ENCODE measurements around the gene ARHGEF28.

Gene ARHGEF28

DNA sequence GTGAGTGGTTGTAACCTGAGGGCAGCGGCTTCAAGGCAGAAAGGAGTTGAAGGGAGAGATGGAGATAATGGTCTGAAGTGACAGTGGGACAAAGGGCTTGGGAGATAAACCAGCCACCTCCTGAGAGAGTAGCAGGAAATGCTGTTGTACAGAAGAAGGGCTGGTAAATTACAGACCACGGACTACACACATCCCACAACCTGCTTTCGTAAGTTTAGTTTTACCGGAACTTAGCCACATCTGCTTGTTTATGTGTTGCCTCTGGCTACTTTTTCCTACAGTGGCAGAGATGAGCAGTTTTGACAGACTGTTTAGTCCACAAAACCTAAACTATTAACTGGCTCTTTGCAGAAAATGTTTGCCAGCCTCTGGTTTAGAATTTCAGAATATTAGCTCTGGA lies 269.5 kb downstream of the ARHGEF28 start:
- in situ Hi-C loops (cut with MboI; ENCODE audit: low sequenced_read_pairs), result loop anchor here (10.0 kb wide), 1 partner anchor 759 kb away; no protein-coding TSS in a partner anchor

DNA sequence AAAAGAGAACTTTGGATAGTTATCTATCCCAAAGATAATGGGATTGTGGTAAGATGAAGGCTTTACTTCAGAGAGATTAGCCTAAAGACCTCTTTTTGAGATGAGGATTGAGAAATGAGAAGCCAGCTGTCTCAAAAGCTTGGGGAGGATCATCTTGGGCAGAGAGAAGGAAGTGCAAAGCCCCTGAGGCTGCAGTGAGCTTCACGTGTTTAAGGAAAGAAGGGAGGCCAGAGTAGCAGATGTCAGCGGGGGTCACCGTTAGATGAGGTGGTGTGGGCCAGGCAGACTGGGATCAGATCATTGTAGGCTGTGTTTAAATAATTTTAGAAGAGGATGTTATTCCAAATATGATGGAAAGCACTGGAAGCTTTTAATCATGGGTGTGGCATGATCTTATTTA lies 270.1 kb downstream of the ARHGEF28 start:
- in situ Hi-C loops (cut with MboI; ENCODE audit: low sequenced_read_pairs), result loop anchor here (10.0 kb wide), 1 partner anchor 759 kb away; no protein-coding TSS in a partner anchor

DNA sequence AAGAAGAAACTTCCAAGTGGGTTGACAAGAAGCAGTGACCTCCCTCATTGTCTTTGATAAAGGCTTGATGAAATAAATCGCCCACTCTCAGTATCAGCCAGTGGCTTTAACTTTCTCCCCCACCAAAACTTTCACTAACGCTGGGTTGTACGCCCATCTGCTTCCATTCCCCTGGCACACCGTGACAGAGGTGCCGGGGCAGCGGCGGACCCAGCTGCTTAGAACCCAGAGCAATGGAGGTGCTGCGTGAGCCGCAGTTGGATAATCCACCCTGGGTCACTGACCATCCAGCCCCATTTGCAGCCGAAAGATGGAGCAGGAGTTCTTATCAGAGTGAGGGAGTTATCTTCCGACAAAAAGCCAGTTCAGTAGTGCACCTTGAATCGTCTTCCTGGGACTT lies 270.7 kb downstream of the ARHGEF28 start:
- in situ Hi-C loops (cut with MboI; ENCODE audit: low sequenced_read_pairs), result loop anchor here (10.0 kb wide), 1 partner anchor 758 kb away; no protein-coding TSS in a partner anchor

- in situ Hi-C loops (cut with MboI; ENCODE audit: low sequenced_read_pairs), result loop anchor here (10.0 kb wide), 1 partner anchor 757 kb away; no protein-coding TSS in a partner anchor
These were observed 271.9 kb downstream of the ARHGEF28 start for GRCh38 chr5:73897893-73898292.

DNA sequence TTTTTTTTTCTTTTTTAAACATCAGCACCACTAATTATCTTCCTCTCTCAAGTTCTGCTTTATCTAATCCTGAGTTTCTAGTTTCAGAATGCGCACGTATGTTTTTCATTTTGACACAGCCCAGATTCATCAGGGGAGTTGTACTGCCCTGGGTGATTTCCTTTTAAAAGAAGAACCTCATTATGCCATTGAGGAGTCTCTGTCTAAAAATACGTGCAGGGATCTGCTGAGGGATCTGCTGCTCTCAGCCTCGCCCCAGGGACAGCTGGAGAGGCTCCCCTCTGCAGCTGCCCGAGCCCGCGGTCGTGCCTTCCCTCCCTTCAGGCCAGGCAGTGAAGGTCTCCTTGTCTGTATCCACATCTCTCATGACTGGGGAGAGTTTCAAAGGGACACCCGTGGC lies 273.1 kb downstream of the ARHGEF28 start:
- in situ Hi-C loops (cut with MboI; ENCODE audit: low sequenced_read_pairs), result loop anchor here (10.0 kb wide), 1 partner anchor 756 kb away; no protein-coding TSS in a partner anchor

DNA sequence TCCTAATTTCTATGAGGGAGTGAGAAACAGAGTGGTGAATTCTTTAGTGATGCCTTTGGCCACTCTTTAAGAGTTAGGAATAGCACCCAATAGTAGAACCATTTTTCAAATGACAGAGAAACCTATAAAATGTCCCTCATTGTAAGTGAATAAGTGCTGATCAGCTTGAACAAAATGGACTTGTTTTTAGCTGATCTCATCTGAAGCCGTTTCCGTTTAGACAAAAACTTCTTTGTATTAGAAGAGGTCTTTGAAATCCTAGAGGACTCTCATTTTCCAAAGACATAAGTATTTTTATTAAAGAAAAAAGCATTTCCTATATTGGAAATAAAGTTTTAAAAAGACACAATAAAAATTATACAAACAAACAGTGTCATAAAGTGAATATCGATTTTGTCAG lies 273.9 kb downstream of the ARHGEF28 start:
- in situ Hi-C loops (cut with MboI; ENCODE audit: low sequenced_read_pairs), result loop anchor here (10.0 kb wide), 1 partner anchor 755 kb away; no protein-coding TSS in a partner anchor

- in situ Hi-C loops (cut with MboI; ENCODE audit: low sequenced_read_pairs), result no loop called here
These were observed 274.6 kb downstream of the ARHGEF28 start for GRCh38 chr5:73900566-73900965.

DNA sequence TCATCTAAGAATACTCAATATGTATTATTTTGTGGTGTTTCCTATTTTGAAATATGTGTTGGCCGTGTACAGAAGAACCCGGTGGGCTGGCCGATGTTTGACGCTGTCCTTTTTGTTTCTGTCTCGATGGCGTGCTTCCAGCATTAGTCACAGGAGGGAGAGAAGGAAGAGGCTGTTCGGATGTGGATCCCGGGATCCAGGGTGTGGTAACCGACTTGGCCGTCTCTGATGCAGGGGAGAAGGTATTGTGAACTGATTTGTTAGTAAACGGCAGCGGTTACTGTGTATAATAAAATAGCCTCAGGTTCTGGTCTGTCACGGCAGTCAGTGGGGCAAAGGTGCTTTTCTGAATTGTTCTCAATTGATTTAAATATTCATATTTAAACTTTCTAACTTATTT lies 275.0 kb downstream of the ARHGEF28 start:
- in situ Hi-C loops (cut with MboI; ENCODE audit: low sequenced_read_pairs), result no loop called here

DNA sequence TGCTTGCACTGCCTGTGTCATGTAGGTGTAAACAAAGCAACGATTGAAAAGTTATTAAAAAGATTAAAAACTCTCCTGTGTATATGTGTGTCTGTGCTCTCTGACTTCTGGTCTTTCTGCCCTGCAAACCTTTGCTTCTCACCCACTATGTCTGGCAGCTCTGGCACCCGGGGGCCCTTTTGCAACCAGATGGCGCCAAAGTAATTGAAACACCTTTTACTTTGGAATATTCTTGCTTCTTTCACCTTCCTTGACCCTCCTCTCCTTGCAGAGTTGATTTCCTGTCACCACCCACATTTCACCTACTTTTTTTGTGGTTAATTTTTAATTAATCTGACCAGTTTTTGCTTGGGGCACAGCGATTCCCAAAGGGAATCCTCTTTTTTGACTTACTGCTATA lies 275.5 kb downstream of the ARHGEF28 start:
- in situ Hi-C loops (cut with MboI; ENCODE audit: low sequenced_read_pairs), result no loop called here

DNA sequence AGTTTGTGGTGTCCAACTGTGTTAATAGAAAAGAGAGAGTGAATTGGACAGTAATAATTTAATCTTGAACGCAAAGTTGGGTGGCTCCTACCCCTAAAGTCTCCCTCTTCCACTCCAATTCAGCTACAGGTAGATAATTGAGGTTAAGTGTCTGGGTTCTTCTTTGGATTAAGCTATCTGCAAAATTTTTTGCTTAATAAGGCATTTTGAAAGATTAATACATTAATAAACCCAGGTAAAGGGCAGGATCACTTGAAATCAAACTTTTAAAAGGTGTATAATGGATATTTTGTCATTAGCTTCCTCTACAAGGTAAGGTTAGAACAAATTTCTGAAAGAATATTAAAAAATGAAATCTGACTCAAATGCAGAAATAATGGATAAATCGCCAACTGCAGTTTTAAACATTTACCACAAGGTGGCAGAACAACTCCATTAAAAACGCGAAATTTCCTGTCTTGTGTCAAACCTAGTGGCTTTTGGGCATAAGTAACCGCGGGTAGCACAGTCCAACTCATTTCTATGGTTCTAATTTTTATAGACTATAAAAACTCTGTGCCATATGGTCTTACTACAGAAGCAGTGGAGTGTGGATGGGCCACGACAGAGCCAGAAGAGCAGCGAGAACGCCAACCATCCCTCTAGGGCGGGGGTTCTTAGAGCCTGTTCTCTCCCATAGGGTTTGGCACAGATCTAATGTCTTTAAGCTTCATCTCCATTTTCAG lies 276.5 kb downstream of the ARHGEF28 start:
- in situ Hi-C loops (cut with MboI; ENCODE audit: low sequenced_read_pairs), result no loop called here

DNA sequence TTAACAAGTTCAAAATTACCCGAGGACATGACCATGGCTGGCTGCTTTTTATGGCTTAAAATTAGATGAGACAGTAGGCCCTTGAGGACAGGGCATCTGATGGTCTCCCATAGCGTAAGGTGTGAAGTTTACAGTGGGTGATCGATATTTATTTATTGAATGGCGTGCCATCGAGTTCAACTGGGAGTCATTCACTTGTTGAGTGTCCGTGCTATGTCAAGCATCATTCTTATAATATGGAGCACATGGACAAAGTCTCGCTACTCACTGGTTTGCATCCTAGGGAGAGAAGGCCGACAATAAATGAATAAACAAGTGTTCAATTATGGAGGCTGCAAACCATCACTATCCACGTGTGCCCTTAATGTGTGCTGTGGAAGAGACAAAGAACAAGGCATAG lies 277.2 kb downstream of the ARHGEF28 start:
- in situ Hi-C loops (cut with MboI; ENCODE audit: low sequenced_read_pairs), result no loop called here

GRCh38 chr5:73906277-73906676 lies 280.3 kb downstream of the ARHGEF28 start:
- in situ Hi-C loops (cut with MboI; ENCODE audit: low sequenced_read_pairs), result no loop called here

DNA sequence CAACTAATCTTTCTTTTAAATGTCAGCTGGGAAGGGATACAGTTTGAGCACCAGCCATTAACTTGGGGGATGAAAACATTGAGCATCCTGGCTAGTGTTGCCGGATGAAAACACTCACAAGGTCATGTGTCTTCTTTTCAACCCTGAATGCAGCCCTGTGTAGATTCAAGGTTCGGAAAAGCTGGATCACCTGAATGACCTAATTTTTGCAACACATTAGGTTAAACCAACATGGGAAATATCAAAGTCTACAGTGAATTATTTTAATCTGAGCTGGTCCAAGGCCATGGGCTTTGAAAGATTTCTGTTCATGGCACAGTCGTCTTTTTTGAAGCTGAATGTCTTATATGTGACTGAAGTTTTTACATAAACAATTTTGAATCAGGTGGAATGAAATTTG lies 281.2 kb downstream of the ARHGEF28 start:
- in situ Hi-C loops (cut with MboI; ENCODE audit: low sequenced_read_pairs), result no loop called here

DNA sequence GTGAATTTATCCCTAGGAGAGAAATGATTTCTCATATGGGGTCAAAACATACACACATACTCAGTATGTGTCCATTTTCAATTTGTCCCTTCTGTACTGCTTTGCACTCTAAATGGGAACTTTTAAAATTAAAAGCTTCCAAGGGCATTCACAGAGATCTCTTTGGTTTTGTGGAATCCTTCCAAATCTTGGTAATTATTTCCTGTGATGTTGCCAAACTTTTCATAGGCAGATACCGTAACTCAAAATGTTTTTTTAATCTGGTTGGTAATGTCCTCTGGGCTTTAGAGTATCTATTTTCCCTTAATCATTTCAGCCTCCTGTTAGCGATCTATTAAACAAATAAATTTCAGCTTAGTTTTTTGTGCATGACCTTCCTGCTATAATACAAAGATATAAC lies 282.4 kb downstream of the ARHGEF28 start:
- in situ Hi-C loops (cut with MboI; ENCODE audit: low sequenced_read_pairs), result no loop called here

DNA sequence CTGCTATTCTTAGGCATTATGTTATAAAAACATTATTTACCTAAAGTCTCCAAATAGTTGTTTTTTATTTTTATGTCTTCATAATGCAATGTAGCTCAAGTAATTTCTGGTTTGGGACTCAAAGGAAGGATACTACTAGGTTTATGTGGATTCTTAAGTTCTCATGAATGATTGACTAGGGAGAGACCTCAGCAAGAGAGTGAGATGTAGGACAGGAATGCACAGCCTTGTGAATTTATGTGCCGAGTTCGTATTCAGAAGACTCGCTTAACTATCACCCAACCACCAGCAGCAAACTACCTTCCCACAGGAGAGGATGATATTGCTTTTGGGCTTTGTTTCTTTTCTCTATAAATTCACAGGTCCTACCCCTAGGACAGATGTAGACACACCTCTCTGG lies 282.9 kb downstream of the ARHGEF28 start:
- in situ Hi-C loops (cut with MboI; ENCODE audit: low sequenced_read_pairs), result no loop called here

- in situ Hi-C loops (cut with MboI; ENCODE audit: low sequenced_read_pairs), result no loop called here
These were observed 283.5 kb downstream of the ARHGEF28 start for GRCh38 chr5:73909474-73909873.

GRCh38 chr5:73911761-73912393 lies 285.9 kb downstream of the ARHGEF28 start:
- in situ Hi-C loops (cut with MboI; ENCODE audit: low sequenced_read_pairs), result no loop called here

- in situ Hi-C loops (cut with MboI; ENCODE audit: low sequenced_read_pairs), result no loop called here
These were observed 286.9 kb downstream of the ARHGEF28 start for GRCh38 chr5:73912821-73913271.

DNA sequence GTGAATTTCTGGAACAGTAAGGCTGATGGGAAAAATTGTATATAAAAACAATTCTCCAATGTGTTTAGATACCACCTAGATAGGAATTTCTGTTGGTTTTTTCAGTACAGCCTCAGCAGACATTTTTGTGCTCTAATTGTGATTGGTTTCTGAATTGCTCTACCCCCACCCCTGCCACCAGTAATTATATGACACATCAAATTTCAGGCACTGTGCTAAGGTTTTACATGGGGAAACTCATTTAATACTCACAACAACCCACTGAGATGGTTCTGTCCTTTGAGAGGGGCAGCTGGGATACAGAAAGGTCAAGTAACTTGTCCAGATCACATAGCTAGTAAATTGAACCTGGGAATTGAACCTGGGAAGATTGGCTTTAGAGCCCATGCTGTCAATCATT lies 288.0 kb downstream of the ARHGEF28 start:
- in situ Hi-C loops (cut with MboI; ENCODE audit: low sequenced_read_pairs), result no loop called here

- in situ Hi-C loops (cut with MboI; ENCODE audit: low sequenced_read_pairs), result no loop called here
These were observed 289.3 kb downstream of the ARHGEF28 start for GRCh38 chr5:73915345-73915744.

DNA sequence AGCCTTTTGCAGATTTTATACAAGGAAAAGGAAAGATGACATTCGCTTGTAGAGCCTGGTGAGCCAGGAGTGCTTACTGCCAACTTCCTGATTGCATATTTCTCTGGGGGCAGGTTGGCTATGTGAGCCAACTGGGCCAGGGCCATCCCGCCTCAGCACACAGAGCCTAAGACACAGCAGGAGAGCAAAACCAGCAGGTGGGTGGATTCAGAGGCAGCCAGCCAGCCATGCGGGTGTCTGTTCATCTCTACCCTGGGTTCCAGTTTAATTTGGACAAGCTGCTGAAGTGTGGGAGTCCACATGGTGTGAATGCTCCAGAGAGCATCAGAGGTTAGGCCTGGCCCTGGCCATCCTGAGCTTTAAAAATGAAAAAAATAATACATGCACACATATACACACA lies 291.4 kb downstream of the ARHGEF28 start:
- in situ Hi-C loops (cut with MboI; ENCODE audit: low sequenced_read_pairs), result no loop called here

DNA sequence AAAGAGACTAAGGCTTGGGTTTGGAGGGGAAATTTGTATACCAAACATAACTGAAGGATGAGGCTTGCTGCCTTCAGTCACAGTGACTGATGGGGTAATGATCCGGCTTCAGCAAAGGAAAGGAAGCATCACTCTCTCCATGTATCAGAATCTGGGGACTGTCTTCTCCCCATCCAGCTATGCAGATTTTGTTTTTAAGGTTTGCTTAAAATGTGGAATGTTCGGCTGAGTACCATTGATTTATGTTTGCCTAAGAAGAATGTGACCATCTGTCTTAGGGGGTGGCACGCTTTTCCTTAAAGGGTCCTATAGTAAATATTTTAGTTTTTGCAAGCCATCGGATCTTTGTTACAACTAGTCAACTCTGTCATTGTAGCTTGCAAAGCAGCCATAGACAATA lies 291.9 kb downstream of the ARHGEF28 start:
- in situ Hi-C loops (cut with MboI; ENCODE audit: low sequenced_read_pairs), result no loop called here

All from HL-60/S4 treated with phorbol 12-myristate 13-acetate at 8.2 ng/mL for 4 days and 3 days (cell line).